Cerebellar nuclear complex (tissue), 1 donor: ENCODE measurements around the gene CACHD1.

Experiments used
- DNase-seq, 2 experiments: peaks; one replicate each; lab custom pipeline; 2025; lab: John Stamatoyannopoulos, UW

CACHD1 gene

DNA sequence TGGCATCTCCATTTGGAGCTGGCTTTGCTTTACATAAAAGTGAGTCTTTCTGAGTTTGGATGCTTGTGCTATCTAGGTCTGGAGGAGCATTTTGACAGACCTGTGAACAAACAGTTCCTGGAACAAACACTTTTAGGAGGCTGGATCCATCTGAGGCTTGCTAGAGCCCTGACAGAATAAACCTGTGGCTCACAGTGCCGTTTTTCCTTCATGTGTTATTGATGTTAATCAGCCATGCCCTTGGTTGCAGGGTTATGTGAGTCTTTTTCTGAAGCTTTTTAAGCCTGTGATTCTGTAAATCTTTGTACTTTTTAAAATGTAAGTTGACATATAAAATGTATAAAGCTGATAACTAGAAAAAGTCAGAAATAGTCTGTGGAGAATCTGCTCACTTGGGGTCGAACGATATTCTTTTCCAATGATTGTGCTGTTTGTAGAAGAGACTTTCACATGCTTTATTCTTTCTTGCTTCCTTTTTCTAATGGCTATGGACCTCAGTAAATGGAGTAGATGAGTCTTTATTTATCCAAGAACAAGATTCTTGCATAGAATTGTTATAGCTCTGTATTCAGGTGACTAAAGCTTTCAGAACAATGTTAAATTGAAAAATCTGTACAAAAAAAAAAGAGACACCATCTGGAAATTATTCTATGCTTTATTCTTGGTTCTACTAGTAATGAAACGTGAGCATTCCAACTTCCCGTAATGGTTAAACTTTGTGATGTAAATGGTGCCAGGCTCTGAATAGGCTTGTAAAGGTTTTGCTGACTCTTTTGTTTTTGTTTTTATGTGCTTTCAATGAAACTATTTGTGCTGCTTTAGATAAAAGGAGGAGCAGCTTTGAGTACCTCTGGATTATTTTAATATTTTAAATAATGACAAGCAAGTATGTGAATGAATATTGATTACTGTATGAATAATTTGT is 53.7 kb downstream of the CACHD1 start:
- DNase-seq, result no peak

DNA sequence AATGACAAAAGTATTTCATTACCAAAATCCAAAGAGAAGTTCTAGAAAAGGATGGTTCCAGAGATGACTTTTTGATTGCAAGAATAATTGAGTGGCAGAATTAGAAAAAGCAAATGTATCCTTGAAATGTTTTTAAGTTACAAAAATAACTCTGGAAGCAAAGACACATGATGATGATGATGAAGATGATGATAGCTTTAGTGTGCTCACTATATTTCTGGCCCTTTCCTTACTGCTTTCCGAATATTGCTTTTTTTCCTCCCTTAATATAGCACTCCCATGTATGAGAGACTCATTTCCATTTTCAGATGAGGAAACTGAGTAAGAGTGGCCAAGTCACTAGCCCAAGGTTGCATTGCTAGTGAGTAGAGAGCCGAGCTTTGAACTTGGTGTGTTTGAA is 54.7 kb downstream of the CACHD1 start:
- DNase-seq, result no peak

DNA sequence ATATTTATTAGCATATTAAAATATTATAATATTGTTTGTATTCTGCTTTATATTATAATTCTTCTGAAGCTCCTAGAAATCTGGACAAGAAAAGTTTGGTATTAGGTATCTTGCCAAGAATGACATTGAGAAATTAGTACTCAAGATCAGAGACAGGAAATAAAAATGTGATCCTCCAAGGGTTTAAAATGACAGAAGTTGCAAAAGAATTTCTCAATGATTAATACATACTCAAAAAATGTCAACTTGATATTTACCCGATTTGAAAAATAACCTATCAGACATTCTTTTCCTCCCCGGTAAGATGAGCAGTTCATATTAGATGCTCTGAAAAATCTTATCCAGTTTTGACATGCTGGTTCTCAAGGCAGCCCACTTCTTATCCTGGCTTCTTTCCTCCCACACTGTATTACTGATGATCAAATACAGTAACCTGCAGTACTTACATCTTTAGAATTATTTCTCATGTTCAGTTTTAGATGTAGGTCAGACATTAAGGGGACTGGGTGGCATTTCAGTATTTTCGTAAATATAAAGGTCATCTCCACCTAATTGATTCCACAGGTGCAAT is 55.3 kb downstream of the CACHD1 start:
- no peak for DNase-seq

DNA sequence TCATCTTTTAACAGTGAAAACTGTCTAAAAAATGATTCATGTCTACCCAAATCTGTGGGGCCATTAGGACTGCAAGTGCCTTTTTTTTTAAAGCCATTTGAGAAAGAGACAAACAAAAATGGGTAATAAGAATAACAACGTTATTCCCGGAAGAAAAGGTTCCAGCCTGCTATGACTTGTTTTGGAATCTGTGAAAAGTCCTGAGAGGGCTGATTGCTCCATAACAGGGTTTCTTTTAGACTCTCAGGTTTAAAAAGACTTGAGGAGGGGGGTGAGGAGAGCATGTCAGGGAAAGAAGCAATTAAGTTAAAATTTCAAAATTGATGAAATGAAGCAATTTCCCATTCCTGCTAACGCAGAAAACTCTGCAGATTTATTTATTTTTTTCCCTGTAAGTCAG is 56.4 kb downstream of the CACHD1 start:
- DNase-seq, result no peak

DNA sequence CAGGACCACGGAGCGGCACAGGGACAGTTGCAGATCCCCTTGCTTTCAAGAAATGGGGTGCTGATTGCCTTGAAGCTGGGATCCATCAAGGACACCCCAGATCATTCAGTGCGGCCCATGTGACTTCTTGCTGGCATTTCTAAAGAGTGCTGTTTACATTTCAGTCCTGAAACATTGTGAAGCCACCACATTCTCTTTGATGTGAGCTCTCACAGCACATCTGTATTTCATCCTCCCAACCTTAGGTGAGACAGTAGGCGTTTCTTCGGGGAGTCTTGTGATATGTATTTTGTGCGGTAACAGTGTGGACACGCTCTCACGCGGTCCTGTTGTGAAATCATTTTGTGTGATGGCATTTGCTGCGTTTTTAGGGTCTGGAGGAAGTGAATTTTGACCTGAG is 57.2 kb downstream of the CACHD1 start:
- no peak for DNase-seq

DNA sequence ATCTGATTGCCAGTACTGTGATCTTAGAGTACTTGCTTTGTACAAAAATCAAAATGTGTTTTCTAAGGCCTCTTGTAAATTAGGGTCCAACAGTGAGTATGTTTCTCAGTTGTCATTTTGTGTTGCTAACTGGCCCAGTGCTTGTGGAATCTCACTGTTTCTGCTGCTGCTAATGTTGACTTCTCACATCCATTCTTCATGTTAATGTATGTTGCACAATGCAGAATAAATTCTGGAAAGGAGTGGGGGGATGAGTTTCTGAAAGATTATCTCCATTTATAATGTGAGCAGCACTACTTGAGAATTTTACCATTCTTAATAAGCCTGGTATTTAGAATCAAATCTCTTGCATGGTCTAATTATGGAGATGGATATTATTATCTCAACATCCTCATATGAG is 57.9 kb downstream of the CACHD1 start:
- DNase-seq, result no peak

DNA sequence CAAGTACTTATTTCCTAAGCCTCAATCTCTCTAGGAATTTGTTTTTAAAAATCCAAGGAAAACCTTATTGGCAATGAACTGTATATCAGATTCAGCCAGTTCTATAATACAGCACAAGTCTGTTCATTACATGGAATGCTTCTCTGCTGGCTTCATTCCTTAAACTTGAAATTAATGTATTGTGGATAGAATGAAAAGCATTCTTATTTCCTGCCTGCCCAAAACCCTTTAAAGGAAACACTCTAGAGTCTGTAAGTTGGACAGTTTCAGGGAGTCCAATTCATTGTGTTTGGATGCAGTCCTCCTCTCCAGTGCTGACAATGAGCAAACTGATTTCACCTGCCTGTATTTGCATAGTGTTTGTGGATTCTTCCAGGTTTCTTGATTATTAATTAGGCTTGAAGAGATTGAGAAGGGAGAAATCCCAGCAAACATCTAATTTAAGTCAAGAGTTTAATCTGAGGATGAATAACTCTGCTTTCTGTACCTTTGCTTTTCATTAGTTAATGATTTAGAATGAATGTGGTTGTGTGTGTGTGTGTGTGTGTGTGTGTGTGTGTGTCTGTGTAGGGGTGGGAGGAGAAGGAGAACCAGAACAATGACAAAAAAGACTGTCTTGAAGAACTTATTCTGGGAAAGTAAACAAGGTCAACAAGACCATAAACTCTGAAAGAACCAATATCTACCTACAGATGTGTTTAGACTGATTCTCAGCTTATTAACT is 61.2 kb downstream of the CACHD1 start:
- no peak for DNase-seq

DNA sequence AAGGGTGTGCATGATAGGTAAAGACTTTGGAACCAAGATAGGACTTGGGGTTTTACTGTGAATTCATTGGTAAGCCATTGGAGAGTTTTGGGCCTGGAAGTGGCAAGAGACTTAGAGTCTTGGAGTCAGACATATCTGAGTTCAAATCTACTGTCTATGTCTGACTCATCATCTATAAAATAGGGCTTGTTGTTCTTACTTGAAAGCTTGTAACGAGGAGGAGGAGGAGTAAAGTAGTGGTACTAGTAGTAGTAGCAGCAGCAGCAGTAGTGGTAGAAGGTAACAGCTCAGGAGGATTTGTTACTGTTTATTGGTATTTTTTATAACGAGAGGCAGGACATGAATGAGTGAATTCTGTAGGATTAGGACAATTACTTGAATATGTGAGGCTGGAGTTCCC is 62.7 kb downstream of the CACHD1 start:
- no peak for DNase-seq

DNA sequence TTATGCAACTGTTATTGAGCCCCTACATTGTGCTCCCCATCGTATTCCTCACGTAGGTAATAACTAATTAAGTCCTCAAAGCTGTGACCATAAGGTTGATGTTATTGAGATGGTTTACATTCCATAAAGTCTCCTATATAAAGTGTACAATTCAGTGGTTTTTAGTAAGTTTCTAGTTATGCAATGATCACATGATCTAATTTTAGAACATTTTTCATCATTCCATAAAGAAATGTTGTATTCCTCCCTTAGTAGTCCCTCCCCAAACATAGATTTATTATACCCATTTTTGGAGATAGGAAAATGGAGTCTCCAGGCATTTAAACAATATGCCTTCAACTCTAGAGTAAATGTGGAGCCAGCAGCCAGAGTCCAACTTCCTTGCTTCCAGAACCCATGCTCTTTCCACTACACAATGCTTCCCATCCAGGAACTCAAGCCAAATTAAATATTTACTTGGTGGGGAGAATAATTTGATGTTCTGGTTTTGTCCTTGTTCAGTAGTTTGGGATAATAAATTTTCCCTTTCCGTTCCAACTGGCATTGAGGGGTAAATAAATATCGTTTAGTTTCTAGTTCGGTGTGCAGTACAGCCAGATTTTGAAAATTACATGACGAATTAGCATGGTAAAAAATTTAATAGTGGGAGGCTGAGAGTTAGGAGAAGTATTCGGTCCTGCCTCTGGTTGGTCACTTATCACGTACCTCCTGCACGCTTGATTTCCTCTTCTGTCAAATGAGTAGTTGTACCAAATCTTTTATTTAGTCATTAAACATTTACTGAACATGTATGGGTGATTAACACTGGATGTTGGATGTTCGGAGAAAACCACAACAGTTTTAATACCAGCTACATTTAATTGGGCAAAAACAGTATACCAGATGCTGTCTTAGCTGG is 66.3 kb downstream of the CACHD1 start:
- no peak for DNase-seq

GRCh38 chr1:64536836-64537490 is 67.0 kb downstream of the CACHD1 start:
- no peak for DNase-seq

DNA sequence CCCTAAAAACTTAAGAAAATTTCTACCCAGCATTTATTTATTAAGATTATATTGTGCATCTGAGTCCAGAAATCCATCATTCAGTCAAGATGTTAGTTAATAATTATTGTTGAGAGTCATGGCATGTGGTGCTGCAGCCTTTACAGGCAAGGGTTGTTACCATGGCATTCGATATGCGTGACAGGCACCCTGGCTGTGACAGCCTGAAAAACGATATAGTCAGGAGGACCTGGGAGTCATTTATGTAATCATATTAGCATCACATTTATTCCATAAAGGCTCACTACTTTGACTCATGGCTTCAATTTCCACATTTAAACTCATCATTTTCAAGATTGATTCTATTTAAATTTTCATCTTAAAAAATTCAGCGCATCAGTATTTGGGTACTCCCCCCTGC is 68.0 kb downstream of the CACHD1 start:
- DNase-seq, result no peak

DNA sequence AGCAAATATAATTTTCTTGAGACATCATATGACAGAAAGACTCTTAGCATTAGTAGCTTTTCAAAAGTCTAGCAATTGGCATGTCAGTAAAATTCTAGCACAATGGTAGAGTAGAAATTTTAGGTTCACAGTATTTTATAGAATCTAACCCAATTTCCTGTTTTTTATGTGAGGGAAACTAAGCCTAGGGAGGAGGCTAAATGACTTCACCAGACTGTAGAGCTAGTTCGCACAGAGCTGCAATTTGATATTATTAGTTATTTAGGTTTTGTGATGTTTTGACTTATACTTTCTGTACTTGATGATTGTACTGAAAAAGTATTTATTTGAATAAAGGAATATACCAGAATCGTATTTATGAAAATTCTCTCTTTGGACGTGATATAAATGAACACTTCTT is 68.5 kb downstream of the CACHD1 start:
- no peak for DNase-seq

DNA sequence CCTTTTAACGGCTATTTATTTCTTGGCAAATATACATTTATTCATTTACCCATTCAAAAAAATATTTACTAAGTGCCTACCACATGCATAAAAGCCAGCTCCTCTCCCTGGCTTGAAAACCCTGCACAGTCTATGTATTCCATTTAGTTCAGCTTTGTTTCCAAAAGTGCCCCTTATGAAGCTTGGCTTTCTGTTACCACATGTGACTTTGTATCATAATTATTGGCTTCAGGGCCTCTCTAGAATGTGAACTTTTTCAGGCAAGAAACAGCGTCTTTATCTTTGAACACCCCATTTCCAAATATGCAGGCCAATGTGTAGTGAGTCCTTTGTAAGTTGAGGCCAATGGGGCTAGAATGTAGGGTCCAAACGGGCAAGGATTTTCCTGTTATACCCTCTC is 69.4 kb downstream of the CACHD1 start:
- DNase-seq, result no peak

DNA sequence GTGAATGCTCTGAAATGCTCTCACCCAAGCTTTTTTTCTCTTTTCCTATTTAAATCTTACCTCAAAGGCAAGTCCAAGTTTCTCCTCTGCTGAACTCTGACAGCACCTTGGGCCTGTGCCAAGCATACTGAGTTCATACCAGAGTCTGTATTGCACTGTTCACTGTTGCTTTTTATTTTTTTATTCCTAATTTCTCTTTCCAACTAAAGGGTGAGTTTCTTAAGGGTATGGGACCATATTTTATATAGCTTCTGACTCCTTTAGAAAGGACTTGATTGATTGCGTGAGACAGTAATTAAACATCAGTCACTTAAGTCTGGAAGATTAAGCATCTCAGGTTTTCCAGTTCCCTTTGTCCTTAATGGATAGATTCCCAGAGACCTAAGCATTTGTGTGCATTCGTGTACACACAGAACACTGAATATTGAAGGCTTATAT is 69.9 kb downstream of the CACHD1 start:
- DNase-seq, result no peak

DNA sequence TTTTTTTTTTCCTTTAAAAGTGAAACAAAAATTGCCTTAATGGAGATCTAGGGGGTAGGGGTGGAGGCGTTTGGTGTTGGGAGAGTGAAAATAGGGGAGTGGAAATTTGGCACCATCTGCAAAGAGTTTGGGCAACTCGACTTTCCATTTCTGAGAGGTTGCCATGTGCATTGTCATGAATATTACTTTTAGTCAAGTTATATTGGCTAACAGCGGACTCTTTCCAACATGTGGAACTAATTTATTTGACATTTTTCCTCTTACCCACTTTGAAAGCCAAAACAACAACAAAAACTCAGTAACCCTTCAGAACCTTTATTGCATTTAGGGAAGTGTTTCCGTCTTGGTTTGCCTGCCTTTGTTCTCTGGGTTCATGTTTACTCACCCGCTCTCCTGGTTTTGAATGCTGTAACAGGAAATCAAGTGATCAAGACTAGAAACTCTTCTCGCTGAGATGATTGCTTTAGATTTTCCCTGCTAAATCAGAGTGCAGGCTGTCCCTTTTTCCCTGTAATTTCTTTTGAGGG is 70.4 kb downstream of the CACHD1 start:
- no peak for DNase-seq

DNA sequence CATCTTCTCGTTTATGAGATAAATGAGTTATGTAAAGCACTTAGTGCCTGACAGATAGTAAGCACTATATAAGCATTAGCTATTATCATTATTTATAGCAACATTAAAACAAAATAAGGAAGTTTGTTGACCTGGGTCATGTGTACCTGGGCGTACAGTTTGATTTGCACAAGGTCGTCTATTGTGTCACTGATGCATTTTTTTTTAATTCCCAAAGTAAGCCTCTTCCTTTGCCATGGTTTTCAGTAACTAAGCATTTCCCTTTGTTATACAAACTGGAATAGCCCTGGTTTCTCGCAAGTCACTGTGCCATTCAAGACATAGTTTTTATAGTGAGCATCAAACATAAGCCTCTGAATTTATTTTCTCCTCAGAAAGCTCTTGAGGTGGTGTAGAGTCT is 72.2 kb downstream of the CACHD1 start:
- DNase-seq, result no peak

- no peak for DNase-seq
These were observed 73.9 kb downstream of the CACHD1 start for GRCh38 chr1:64543831-64544230.

- DNase-seq, result no peak
These were observed 75.4 kb downstream of the CACHD1 start for GRCh38 chr1:64545118-64545843.

DNA sequence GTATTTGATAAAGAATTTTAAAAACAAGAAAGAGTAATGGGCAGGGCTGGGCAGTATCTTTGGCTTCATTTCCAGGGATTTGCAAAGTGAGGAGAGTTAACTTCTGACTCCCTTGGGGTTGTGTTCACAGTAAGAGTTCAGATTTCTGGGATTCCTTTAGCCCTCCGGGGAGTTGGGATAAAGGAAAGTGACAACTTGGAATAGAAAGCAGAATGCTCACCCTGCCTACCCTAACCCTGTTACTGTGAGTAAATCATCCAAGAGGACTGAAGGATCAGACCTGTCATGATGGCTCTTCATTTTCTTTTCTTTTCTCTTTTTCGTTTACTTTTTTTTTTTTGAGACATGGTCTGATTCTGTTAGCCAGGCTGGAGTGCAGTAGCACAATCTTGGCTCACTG is 76.1 kb downstream of the CACHD1 start:
- DNase-seq, result no peak

DNA sequence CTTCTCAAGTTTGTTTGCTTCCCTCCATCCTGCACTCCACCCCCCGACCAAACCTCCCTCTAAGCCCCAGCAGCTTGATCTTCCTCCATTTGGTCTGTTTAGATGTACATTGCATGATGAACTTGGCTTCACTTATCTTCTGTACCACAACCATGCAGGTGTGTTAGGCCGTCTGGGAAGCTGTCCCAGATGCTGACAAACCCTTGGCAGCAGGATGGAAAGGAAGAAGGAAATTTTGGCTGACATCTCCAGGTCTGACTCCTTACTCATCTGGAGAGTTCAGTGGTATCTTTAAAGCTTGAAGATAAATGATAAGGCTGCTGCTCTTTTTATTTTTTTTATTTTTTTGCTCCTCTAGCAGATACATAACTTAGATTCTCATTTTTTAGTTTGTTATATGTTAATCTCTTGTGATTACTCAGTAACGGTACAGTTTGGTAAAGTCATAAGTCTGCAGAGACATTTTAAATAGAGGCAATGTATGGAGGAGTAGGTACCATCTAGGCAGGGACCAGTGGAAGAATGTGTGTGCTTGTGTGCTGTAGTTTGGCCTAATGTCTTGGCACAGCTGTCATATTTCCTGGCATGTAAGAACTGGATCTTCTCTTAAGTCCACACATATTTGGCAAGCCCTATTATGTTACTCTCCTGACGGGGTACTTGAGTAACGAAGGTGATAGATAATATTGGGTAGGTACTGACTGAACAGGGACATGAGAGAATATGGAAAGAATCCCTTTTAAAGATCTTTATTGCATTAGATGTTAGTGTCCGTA is 79.7 kb downstream of the CACHD1 start:
- DNase-seq, result no peak
